IMR-90 (cell line): ENCODE data around the gene PTGES2. TPM values are rescaled to one million over a fixed set of nuclear protein-coding genes. Genes with fewer than 3 reads are reported as not detected.

ENCODE experiments used
- ATAC-seq: fragments of 200-7000 bp; cut with Tn5 transposase; 2 replicates; pipeline ENCODE4 v1.9.1; 2020; ENCODE audit warnings: low read depth, mild to moderate bottlenecking, moderate library complexity
- BruUV-seq: library from RNA; stranded (reverse); fragments of 400-500 nt; replicated peaks from 2 replicates; lab custom pipeline; 2021; lab: Mats Ljungman, UMichigan
- CTCF ChIA-PET: fragments of 300-600 bp; formaldehyde crosslinking; extraction: SDS; loops from one replicate; lab custom pipeline; 2021; ENCODE audit warnings: antibody characterized with exemption; lab: Yijun Ruan, JAX
- POLR2A ChIA-PET: fragments of 300-600 bp; sonication (Branson Sonifier 250); formaldehyde crosslinking; loops from one replicate; lab custom pipeline; 2022; ENCODE audit warnings: antibody characterized with exemption; ENCODE audit not compliant: unreplicated experiment; lab: Charles Lee
- DNase-seq: peaks from one replicate; pipeline ENCODE4 v3.0.0; 2013
- H2AFZ ChIP-seq: replicated peaks from 2 replicates; pipeline ENCODE3; 2013; ENCODE audit warnings: low read length, mild to moderate bottlenecking; ENCODE audit not compliant: poor library complexity
- H2AK5ac ChIP-seq: 2 replicates; pipeline ENCODE4 v1.6.1; 2013; ENCODE audit warnings: low read depth, low read length, inconsistent platforms
- H2AK9ac ChIP-seq: replicated peaks from 2 replicates; pipeline ENCODE3; 2013; ENCODE audit warnings: mild to moderate bottlenecking, low read depth, low read length, moderate library complexity; ENCODE audit not compliant: poor library complexity
- H2BK120ac ChIP-seq: 2 replicates; pipeline ENCODE4 v1.6.1; 2013; ENCODE audit warnings: low read depth, low read length, inconsistent platforms
- H2BK15ac ChIP-seq: 3 replicates; pipeline ENCODE4 v1.6.1; 2013; ENCODE audit warnings: low read depth, low read length, inconsistent platforms
- H2BK20ac ChIP-seq: 2 replicates; pipeline ENCODE4 v1.6.1; 2013; ENCODE audit warnings: low read depth, mild to moderate bottlenecking, inconsistent platforms, low read length, moderate library complexity
- H2BK5ac ChIP-seq: 2 replicates; pipeline ENCODE4 v1.6.1; 2013; ENCODE audit warnings: mild to moderate bottlenecking, low read depth, low read length, inconsistent platforms; ENCODE audit not compliant: poor library complexity, severe bottlenecking
- H3K14ac ChIP-seq: replicated peaks from 2 replicates; pipeline ENCODE4 v1.6.1; 2013; ENCODE audit warnings: low read depth, low read length, inconsistent platforms
- H3K18ac ChIP-seq: 2 replicates; pipeline ENCODE4 v1.6.1; 2013; ENCODE audit warnings: low read depth, low read length, control low read depth
- H3K23ac ChIP-seq: 2 replicates; pipeline ENCODE4 v1.6.1; 2013; ENCODE audit warnings: low read depth, low read length, inconsistent platforms
- H3K27ac ChIP-seq: 2 replicates; pipeline ENCODE4 v1.5.1; 2013; ENCODE audit warnings: mild to moderate bottlenecking, control low read depth, low read length; ENCODE audit not compliant: insufficient read depth
- H3K27me3 ChIP-seq: 2 replicates; pipeline ENCODE4 v1.6.1; 2013; ENCODE audit warnings: low read length; ENCODE audit not compliant: control insufficient read depth, insufficient read depth
- H3K36me3 ChIP-seq: 2 replicates; pipeline ENCODE4 v1.6.1; 2013; ENCODE audit warnings: low read length, mixed read lengths; ENCODE audit not compliant: control insufficient read depth, insufficient read depth
- H3K4ac ChIP-seq: 2 replicates; pipeline ENCODE4 v1.6.1; 2013; ENCODE audit warnings: low read depth, low read length, inconsistent platforms
- H3K4me1 ChIP-seq: 2 replicates; pipeline ENCODE4 v1.6.1; 2013; ENCODE audit warnings: low read length, mixed read lengths; ENCODE audit not compliant: control insufficient read depth, insufficient read depth
- H3K4me2 ChIP-seq: 2 replicates; pipeline ENCODE4 v1.6.1; 2013; ENCODE audit warnings: low read depth, mild to moderate bottlenecking, control low read depth, low read length, moderate library complexity
- H3K4me3 ChIP-seq: 2 replicates; pipeline ENCODE4 v1.5.1; 2013; ENCODE audit warnings: low read depth, mild to moderate bottlenecking, control low read depth, low read length, moderate library complexity; ENCODE audit not compliant: insufficient read depth
- H3K56ac ChIP-seq: 2 replicates; pipeline ENCODE4 v1.6.1; 2013; ENCODE audit warnings: low read length, inconsistent platforms; ENCODE audit not compliant: insufficient read depth; ENCODE audit errors: extremely low read depth
- H3K79me1 ChIP-seq, 2 experiments: 2 replicates each; pipeline ENCODE4 v1.6.1; 2013; ENCODE audit warnings: low read length in 2 of 2, inconsistent platforms in 1 of 2, low read depth in 1 of 2
- H3K9ac ChIP-seq: 2 replicates; pipeline ENCODE4 v1.6.1; 2013; ENCODE audit warnings: low read depth, low read length, control low read depth
- H3K9me1 ChIP-seq: 2 replicates; pipeline ENCODE4 v1.6.1; 2013; ENCODE audit warnings: low read length, inconsistent platforms; ENCODE audit not compliant: insufficient read depth
- H3K9me3 ChIP-seq: 2 replicates; pipeline ENCODE4 v1.6.1; 2013; ENCODE audit warnings: low read length; ENCODE audit not compliant: control insufficient read depth, insufficient read depth
- H4K20me1 ChIP-seq: 2 replicates; pipeline ENCODE4 v1.6.1; 2013; ENCODE audit warnings: low read length, inconsistent platforms; ENCODE audit not compliant: insufficient read depth
- H4K5ac ChIP-seq: 2 replicates; pipeline ENCODE4 v1.6.1; 2013; ENCODE audit warnings: mild to moderate bottlenecking, low read depth, low read length, control low read depth
- H4K8ac ChIP-seq, 2 experiments: 2 replicates each; pipeline ENCODE4 v1.6.1; 2013; ENCODE audit warnings: low read depth in 2 of 2, low read length in 2 of 2, control low read depth in 1 of 2, inconsistent platforms in 1 of 2
- H4K91ac ChIP-seq: 2 replicates; pipeline ENCODE4 v1.6.1; 2013; ENCODE audit warnings: low read depth, low read length, inconsistent platforms; ENCODE audit not compliant: insufficient read depth
- BHLHE40 ChIP-seq: fragments of 150-350 bp; IDR thresholded peaks from 2 replicates; pipeline ENCODE4 v1.6.1; 2016; ENCODE audit warnings: mild to moderate bottlenecking, low read depth, low read length
- MXI1 ChIP-seq: IDR thresholded peaks from 2 replicates; pipeline ENCODE4 v1.6.1; 2012; ENCODE audit warnings: low read depth, mild to moderate bottlenecking, low read length, moderate library complexity, borderline replicate concordance
- POLR2A ChIP-seq: IDR thresholded peaks from 2 replicates; pipeline ENCODE4 v1.6.1; 2012; ENCODE audit warnings: mild to moderate bottlenecking, low read depth, low read length
- RAD21 ChIP-seq: IDR thresholded peaks from 2 replicates; pipeline ENCODE4 v1.6.1; 2012; ENCODE audit warnings: low read length, improper control_type of control experiment
- RCOR1 ChIP-seq: IDR thresholded peaks from 2 replicates; pipeline ENCODE4 v1.6.1; 2012; ENCODE audit warnings: mild to moderate bottlenecking, low read length, improper control_type of control experiment; ENCODE audit not compliant: insufficient replicate concordance
- SMC3 ChIP-seq: fragments of 150-350 bp; IDR thresholded peaks from 2 replicates; pipeline ENCODE4 v1.6.1; 2016; ENCODE audit warnings: low read depth, mild to moderate bottlenecking, antibody characterized with exemption, low read length, moderate library complexity
- WGBS, 2 experiments: methylation state at CpG; one replicate each; pipeline versions ENCODE4 v1.1.5 to v1.1.7; 2013; ENCODE audit warnings: missing lambda C conversion rate in 2 of 2; ENCODE audit not compliant: insufficient read length in 1 of 2; ENCODE audit errors: extremely low coverage in 2 of 2; 5-methylcytosine and 5-hydroxymethylcytosine counted together
- dilution Hi-C: fragments of 300-500 bp; cut with HindIII; formaldehyde crosslinking; loops from one replicate; pipeline ENCODE4 v1.14.3; 2018; ENCODE audit warnings: low sequenced_read_pairs; ENCODE audit not compliant: unreplicated experiment
- in situ Hi-C: fragments of 300-500 bp; cut with MboI; formaldehyde crosslinking; loops from 3 replicates; pipeline ENCODE4 v1.14.3; 2019; ENCODE audit warnings: low sequenced_read_pairs, inconsistent platforms, mixed read lengths
- intact Hi-C: fragments of 100-400 bp; cut with micrococcal nuclease; formaldehyde crosslinking; loops from 2 replicates; pipeline ENCODE4 v1.10.0; 2022
- polyA plus RNA-seq, 3 experiments: library from polyadenylated mRNA; depleted of rRNA; stranded (reverse); fragments of >200 nt; gene quantifications; 2 replicates each; pipeline ENCODE4 v1.2.3, GENCODE V29; 2012; ENCODE audit warnings: low replicate concordance in 1 of 3
- total RNA-seq: library from RNA; depleted of rRNA; stranded (reverse); fragments of >200 nt; gene quantifications from 2 replicates; pipeline ENCODE4 v1.2.3, GENCODE V29; 2012
- TF ChIP-seq, protein P1 (sequence below): fragments of 150-350 bp; IDR thresholded peaks from 2 replicates; pipeline ENCODE4 v1.6.1; 2016; ENCODE audit warnings: low read depth, mild to moderate bottlenecking, low read length, moderate library complexity, borderline replicate concordance
- TF ChIP-seq, protein P2 (sequence below): conservative IDR thresholded peaks from 2 replicates; pipeline ENCODE4 v1.5.1; 2012; ENCODE audit warnings: mild to moderate bottlenecking, low read depth, low read length, improper control_type of control experiment

Gene PTGES2
- total and polyA plus RNA-seq, 2 of the 4 experiments (the other 2 are of a cell fraction): 100 to 107 TPM

DNA sequence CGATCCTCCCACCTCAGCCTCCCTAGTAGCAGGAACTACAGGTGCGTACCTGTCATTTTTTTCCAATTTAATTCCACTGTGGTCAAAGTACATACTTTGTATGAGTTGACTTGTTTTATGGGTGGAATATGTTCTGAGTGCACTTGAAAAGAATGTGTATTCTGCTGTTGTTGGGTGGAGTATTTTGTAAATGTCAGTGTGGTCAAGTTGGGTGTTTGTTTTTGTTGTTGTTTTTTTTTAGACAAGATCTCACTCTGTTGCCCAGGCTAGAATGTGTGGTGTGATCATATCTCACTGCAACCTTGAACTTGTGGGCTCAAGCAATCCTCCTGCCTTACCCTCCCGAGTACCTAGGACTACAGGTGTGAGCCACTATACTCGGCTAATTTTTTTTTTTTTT is 41.6 kb downstream of the PTGES2 start:
- in situ Hi-C loops: no loop called here
- no peak overlapping the region for H3K9ac ChIP-seq
- H2BK5ac ChIP-seq: no peak overlapping the region
- H3K27me3 ChIP-seq: no peaks in the 10 kb centered on the region
- H3K9me1 ChIP-seq: peaks cover 5% of the 10 kb centered on the region
- no peak overlapping the region for H2BK15ac ChIP-seq
- dilution Hi-C loops: no loop called here
- H2BK20ac ChIP-seq: no peak overlapping the region
- intact Hi-C loops: no loop called here
- H3K4me2 ChIP-seq: no peak overlapping the region
- no CpG with 5 or more reads among the region's 4 CpGs for WGBS, 2 experiments
- H2BK120ac ChIP-seq: no peak overlapping the region
- H2AK5ac ChIP-seq: no peak overlapping the region
- no peak overlapping the region for H4K8ac ChIP-seq
- no peak overlapping the region for H3K23ac ChIP-seq
- ChIA-PET CTCF (no interaction called here), POLR2A (no interaction called here)
- no peak overlapping the region for H2AFZ ChIP-seq
- no TSS peak for BruUV-seq
- no peak overlapping the region for H3K14ac ChIP-seq
- H3K36me3 ChIP-seq: no peaks in the 10 kb centered on the region
- H3K4ac ChIP-seq: no peak overlapping the region
- H3K56ac ChIP-seq: no peak overlapping the region
- ATAC-seq (no peak), DNase-seq (no peak)
- H3K4me1 ChIP-seq: peaks cover 14% of the 10 kb centered on the region
- H3K79me1 ChIP-seq: peaks cover 16 to 67% of the 10 kb centered on the region in 2 experiments
- no peak overlapping the region for H3K18ac ChIP-seq
- no peaks in the 10 kb centered on the region for H3K9me3 ChIP-seq
- H3K4me3 ChIP-seq: no peak overlapping the region
- no peak overlapping the region for H3K27ac ChIP-seq
- peaks cover 5% of the 10 kb centered on the region; the same call in 1 of the 2 replicates for H4K20me1 ChIP-seq
- H2AK9ac ChIP-seq: no peak overlapping the region
- H4K5ac ChIP-seq: no peak overlapping the region
- no peak overlapping the region for H4K91ac ChIP-seq
- TF ChIP-seq BHLHE40 (no peak), RCOR1 (no peak), MXI1 (no peak), SMC3 (no peak), POLR2A (no peak), RAD21 (no peak)
- TF ChIP-seq, protein P1, sequence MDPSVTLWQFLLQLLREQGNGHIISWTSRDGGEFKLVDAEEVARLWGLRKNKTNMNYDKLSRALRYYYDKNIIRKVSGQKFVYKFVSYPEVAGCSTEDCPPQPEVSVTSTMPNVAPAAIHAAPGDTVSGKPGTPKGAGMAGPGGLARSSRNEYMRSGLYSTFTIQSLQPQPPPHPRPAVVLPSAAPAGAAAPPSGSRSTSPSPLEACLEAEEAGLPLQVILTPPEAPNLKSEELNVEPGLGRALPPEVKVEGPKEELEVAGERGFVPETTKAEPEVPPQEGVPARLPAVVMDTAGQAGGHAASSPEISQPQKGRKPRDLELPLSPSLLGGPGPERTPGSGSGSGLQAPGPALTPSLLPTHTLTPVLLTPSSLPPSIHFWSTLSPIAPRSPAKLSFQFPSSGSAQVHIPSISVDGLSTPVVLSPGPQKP: no peak
- TF ChIP-seq, protein P2, sequence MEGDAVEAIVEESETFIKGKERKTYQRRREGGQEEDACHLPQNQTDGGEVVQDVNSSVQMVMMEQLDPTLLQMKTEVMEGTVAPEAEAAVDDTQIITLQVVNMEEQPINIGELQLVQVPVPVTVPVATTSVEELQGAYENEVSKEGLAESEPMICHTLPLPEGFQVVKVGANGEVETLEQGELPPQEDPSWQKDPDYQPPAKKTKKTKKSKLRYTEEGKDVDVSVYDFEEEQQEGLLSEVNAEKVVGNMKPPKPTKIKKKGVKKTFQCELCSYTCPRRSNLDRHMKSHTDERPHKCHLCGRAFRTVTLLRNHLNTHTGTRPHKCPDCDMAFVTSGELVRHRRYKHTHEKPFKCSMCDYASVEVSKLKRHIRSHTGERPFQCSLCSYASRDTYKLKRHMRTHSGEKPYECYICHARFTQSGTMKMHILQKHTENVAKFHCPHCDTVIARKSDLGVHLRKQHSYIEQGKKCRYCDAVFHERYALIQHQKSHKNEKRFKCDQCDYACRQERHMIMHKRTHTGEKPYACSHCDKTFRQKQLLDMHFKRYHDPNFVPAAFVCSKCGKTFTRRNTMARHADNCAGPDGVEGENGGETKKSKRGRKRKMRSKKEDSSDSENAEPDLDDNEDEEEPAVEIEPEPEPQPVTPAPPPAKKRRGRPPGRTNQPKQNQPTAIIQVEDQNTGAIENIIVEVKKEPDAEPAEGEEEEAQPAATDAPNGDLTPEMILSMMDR: no peak
